Hepatocyte (in vitro differentiated cells): Measurements from ENCODE around the gene TSFM.

Source experiments
- CTCF ChIP-seq: fragments of 200-600 bp; sonication (generic); IDR thresholded peaks from 2 replicates; pipeline ENCODE4 v1.5.1; 2016; ENCODE audit warnings: antibody characterized with exemption, mild to moderate bottlenecking; ENCODE audit not compliant: poor library complexity
- EZH2 ChIP-seq: fragments of 200-600 bp; sonication (generic); IDR thresholded peaks from 2 replicates; pipeline ENCODE4 v1.6.1; 2016; ENCODE audit warnings: antibody characterized with exemption, mild to moderate bottlenecking, borderline replicate concordance
- EZH2phosphoT487 ChIP-seq: fragments of 200-600 bp; sonication (generic); IDR thresholded peaks from one replicate; pipeline ENCODE4 v1.6.1; 2018; ENCODE audit warnings: antibody characterized with exemption, mild to moderate bottlenecking, low read depth, moderate library complexity; ENCODE audit not compliant: unreplicated experiment, severe bottlenecking

DNA sequence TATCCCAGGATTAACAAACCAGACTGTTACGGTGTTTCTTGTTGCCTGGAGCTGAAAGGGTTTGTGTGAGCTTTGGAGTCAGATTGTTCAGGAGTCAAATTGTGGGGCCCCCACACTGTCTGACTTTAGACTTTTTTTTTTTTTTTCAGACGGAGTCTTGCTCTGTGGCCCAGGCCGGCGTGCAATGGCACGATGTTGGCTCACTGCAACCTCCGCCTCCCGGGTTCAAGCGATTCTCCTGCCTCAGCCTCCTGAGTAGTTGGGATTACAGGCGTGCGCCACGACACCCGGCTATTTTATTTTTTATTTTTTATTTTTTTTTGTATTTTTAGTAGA lies 847 bp downstream of the TSFM start:
- TF ChIP-seq CTCF (no peak), EZH2 (no peak), EZH2phosphoT487 (no peak)
